WI38 (cell line): ENCODE data around the gene TMC8.
"Not testable (repeated sequence)": the region's sequence is repeated elsewhere in the genome, so short reads cannot be mapped to it uniquely, and the experiment has no call there.

ENCODE experiments used
- H3K4me3 ChIP-seq: 2 replicates; pipeline ENCODE4 v1.5.1; 2011; ENCODE audit warnings: low read depth, mild to moderate bottlenecking, control low read depth, low read length
- CTCF ChIP-seq: IDR thresholded peaks from 2 replicates; pipeline ENCODE4 v1.5.1; 2012; ENCODE audit warnings: low read depth, mild to moderate bottlenecking, control low read depth, low read length

TMC8 gene, protein sequence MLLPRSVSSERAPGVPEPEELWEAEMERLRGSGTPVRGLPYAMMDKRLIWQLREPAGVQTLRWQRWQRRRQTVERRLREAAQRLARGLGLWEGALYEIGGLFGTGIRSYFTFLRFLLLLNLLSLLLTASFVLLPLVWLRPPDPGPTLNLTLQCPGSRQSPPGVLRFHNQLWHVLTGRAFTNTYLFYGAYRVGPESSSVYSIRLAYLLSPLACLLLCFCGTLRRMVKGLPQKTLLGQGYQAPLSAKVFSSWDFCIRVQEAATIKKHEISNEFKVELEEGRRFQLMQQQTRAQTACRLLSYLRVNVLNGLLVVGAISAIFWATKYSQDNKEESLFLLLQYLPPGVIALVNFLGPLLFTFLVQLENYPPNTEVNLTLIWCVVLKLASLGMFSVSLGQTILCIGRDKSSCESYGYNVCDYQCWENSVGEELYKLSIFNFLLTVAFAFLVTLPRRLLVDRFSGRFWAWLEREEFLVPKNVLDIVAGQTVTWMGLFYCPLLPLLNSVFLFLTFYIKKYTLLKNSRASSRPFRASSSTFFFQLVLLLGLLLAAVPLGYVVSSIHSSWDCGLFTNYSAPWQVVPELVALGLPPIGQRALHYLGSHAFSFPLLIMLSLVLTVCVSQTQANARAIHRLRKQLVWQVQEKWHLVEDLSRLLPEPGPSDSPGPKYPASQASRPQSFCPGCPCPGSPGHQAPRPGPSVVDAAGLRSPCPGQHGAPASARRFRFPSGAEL

DNA sequence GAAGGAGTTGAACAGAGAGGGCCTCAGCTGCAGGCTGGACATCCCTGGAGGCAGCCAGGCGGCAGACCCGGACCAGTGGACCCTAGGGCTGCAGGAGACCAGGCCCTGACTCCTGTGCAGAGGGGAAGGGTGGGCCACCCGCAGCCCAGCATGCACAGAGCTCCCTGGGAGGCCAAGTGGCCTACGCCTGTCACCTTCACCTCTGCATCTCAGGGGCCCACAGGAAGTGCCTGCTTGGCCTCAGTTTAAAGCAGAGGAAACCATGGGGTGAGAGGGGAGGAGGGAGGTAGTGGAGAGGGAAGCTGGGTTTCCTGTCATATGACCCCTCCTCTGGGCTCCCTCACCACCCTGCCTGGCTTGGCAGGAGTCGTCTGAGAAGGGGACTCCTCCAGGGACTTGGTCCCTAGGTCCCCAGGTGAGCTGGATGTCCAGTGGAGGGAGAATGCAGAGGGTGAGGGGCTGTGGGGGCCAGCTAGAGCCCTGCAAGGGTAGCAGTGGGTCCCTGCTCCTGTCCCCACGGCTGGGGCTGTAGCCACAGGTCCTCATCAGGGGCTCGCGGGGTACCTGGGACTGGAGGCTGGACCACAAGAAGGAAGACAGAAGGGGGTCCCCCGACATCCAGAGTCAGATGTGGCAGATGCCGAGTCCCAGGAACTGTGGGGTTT, at the start of gene TMC8:
TMC8 (plus strand) TSS at position 335 of the 665 bp plus-strand sequence. CDS start 818 bp downstream, outside the sequence.
- TF ChIP-seq CTCF: no peak
- H3K4me3 ChIP-seq: no peak within 1 kb of the TSS

DNA sequence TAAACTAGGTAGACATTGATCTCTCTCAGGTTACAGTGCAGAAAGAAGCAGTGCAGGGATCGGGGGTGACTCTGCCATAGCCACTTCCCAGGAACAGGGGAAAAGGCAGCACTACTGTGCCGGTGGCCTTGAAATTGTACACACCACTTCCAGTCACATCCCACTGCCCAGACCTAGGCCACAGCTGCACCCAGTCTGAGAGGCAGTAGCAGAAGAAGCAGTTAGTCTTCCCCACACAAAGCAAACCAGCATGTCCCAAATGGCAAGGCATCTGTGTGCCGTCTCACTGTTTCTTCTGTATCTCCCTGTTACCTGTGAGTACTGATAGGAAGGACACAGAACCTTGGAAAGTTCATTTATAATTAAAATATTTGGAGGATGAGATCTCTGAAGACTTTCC, 49.0 kb upstream of the TMC8 start:
- no peak for TF ChIP-seq CTCF
- no peak overlapping the region for H3K4me3 ChIP-seq

GRCh38 chr17:78082355-78082872, 48.2 kb upstream of the TMC8 start:
- not testable (repeated sequence) for H3K4me3 ChIP-seq

- H3K4me3 ChIP-seq: no peak overlapping the region
- TF ChIP-seq CTCF: no peak
Observed at GRCh38 chr17:78082988-78083387, 47.6 kb upstream of the TMC8 start.

DNA sequence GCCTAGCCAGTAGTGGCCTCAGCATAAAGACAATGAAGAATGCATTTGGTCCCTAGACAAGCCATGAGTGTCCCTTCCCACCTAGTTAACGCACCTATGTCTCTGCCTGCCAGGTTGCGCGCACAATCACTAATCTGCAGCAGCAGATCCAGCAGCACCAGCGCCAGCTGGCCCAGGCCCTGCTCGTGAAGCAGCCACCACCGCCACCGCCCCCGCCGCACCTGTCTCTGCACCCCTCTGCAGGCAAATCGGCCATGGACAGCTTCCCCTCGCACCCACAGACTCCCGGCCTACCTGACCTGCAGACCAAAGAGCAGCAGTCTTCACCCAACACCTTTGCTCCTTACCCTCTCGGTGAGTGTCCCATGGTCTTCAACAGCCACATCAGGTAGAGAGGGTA, 43.8 kb upstream of the TMC8 start:
- no peak for TF ChIP-seq CTCF

GRCh38 chr17:78088529-78088928, 42.0 kb upstream of the TMC8 start:
- no peak for TF ChIP-seq CTCF
- no peak overlapping the region for H3K4me3 ChIP-seq

More for the DNA sequence above, 43.8 kb upstream of the TMC8 start:
- H3K4me3 ChIP-seq: no peak overlapping the region

GRCh38 chr17:78089576-78090281, 40.8 kb upstream of the TMC8 start:
- H3K4me3 ChIP-seq: no peak overlapping the region
- no peak for TF ChIP-seq CTCF
